BE2C (cell line): Measurements from ENCODE around the gene PATL1.

Experiments used
- DNase-seq: peaks from one replicate; pipeline ENCODE4 v3.0.0-alpha.2; 2020
- H3K27me3 ChIP-seq: fragments of 250-450 bp; sonication (Bioruptor Pico); 2 replicates; pipeline ENCODE4 v1.5.1; 2020; ENCODE audit warnings: mild to moderate bottlenecking
- H3K36me3 ChIP-seq: fragments of 250-450 bp; sonication (Bioruptor Pico); 2 replicates; pipeline ENCODE4 v1.5.1; 2020; ENCODE audit warnings: mild to moderate bottlenecking
- H3K4me1 ChIP-seq: fragments of 250-450 bp; sonication (Bioruptor Pico); 2 replicates; pipeline ENCODE4 v1.5.1; 2020
- H3K4me3 ChIP-seq: 2 replicates; pipeline ENCODE4 v1.5.1; 2011; ENCODE audit warnings: low read depth, low read length
- H3K9me3 ChIP-seq: fragments of 250-450 bp; sonication (Bioruptor Pico); 2 replicates; pipeline ENCODE4 v1.5.1; 2020
- CTCF ChIP-seq: IDR thresholded peaks from 2 replicates; pipeline ENCODE4 v1.5.1; 2012; ENCODE audit warnings: mild to moderate bottlenecking, low read depth, low read length

The PATL1 gene

GRCh38 chr11:59678118-59678812 is 9.4 kb upstream of the PATL1 start:
- TF ChIP-seq CTCF: no peak
- Histone ChIP-seq H3K4me1 (no peaks in the 10 kb centered on the region), H3K36me3 (no peaks in the 10 kb centered on the region), H3K9me3 (no peaks in the 10 kb centered on the region), H3K4me3 (no peak overlapping the region), H3K27me3 (no peaks in the 10 kb centered on the region)
- DNase-seq: no peak

- H3K9me3 ChIP-seq: no peaks in the 10 kb centered on the region
- H3K36me3 ChIP-seq: no peaks in the 10 kb centered on the region
- no peaks in the 10 kb centered on the region for H3K4me1 ChIP-seq
- H3K4me3 ChIP-seq: no peak overlapping the region
- no peak for TF ChIP-seq CTCF
- H3K27me3 ChIP-seq: no peaks in the 10 kb centered on the region
- no peak for DNase-seq
These were observed 7.4 kb upstream of the PATL1 start for GRCh38 chr11:59676205-59676604.

- no peak for DNase-seq
- H3K9me3 ChIP-seq: no peaks in the 10 kb centered on the region
- no peaks in the 10 kb centered on the region for H3K36me3 ChIP-seq
- no peaks in the 10 kb centered on the region for H3K4me1 ChIP-seq
- no peaks in the 10 kb centered on the region for H3K27me3 ChIP-seq
- no peak overlapping the region for H3K4me3 ChIP-seq
- TF ChIP-seq CTCF: no peak
These were observed 5.5 kb upstream of the PATL1 start for GRCh38 chr11:59674291-59674690.

DNA sequence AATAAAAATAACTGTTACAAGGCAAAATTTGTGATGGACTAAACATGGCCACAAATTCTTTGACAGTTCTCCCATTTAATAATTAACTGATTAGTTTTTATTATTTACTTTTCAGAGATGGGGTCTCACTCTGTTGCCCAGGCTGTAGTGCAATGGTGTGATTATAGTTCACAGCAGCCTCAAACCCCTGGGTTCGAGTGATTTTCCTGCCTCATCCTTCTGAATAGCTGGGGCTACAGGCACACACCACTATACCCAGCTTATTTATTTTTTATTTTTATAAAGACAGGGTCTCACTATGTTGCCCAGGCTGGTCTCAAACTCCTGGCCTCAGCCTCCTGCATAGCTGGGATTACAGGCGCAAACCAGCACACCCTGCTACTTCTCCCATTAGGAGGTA is 4.5 kb upstream of the PATL1 start:
- no peaks in the 10 kb centered on the region for H3K9me3 ChIP-seq
- no peaks in the 10 kb centered on the region for H3K4me1 ChIP-seq
- no peak for TF ChIP-seq CTCF
- no peak overlapping the region for H3K4me3 ChIP-seq
- no peaks in the 10 kb centered on the region for H3K36me3 ChIP-seq
- DNase-seq: no peak
- H3K27me3 ChIP-seq: no peaks in the 10 kb centered on the region

DNA sequence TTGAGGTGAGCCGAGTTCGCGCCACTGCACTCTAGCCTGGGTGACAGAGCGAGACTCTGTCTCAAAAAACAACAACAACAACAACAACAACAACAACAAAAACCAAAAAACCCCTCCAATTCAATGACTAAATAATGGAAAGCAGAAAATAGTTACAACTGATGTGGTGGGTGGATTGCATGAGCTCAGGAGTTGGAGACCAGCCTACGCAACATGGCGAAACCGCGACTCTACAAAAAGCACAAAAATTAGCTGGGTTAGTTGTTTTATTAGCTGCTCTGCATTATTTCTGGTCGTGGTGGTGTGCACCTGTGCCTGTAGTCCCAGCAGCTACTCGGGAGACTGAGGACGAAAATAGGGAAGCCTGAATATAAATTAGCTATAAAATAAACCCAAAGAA is 2.6 kb upstream of the PATL1 start:
- H3K4me3 ChIP-seq: no peak overlapping the region
- H3K4me1 ChIP-seq: no peaks in the 10 kb centered on the region
- no peaks in the 10 kb centered on the region for H3K36me3 ChIP-seq
- TF ChIP-seq CTCF: no peak
- no peaks in the 10 kb centered on the region for H3K9me3 ChIP-seq
- no peaks in the 10 kb centered on the region for H3K27me3 ChIP-seq
- no peak for DNase-seq

GRCh38 chr11:59669611-59670009 is 773 bp upstream of the PATL1 start:
- Histone ChIP-seq H3K27me3 (no peaks in the 10 kb centered on the region), H3K9me3 (no peaks in the 10 kb centered on the region), H3K4me3 (peak overlapping the region; percentile 66), H3K4me1 (no peaks in the 10 kb centered on the region), H3K36me3 (no peaks in the 10 kb centered on the region)
- no peak for TF ChIP-seq CTCF
- DNase-seq: no peak
